ENCODE measurements around the gene SPRY2.

SPRY2 gene

GRCh38 chr13:80386592-80386991 is 45.7 kb upstream of the SPRY2 start:
- H3K79me1 ChIP-seq (replicated peaks; ENCODE audit: low read length, poor library complexity, severe bottlenecking) = no peaks in the 10 kb centered on the region
- no peak overlapping the region for H3K18ac ChIP-seq (ENCODE audit: low read depth in 1 of 2, low read length in 2 of 2)
- H3K4me3 ChIP-seq (ENCODE audit: insufficient read depth in 1 of 2, low read depth in 1 of 2, low read length in 2 of 2) = no peak overlapping the region
- H2BK5ac ChIP-seq (ENCODE audit: low read depth, low read length, poor library complexity, severe bottlenecking) = no peak overlapping the region
- no peak overlapping the region for H3K4ac ChIP-seq (ENCODE audit: low read depth in 1 of 2, low read length in 2 of 2)
- H4K8ac ChIP-seq (ENCODE audit: low read length) = no peak overlapping the region
- H2AK5ac ChIP-seq (ENCODE audit: low read length, severe bottlenecking) = no peak overlapping the region
- no peak overlapping the region for H2BK15ac ChIP-seq (ENCODE audit: low read depth, poor library complexity, severe bottlenecking)
- H3K23ac ChIP-seq (ENCODE audit: low read length in 2 of 2) = no peak overlapping the region
- no peaks in the 10 kb centered on the region for H3K4me1 ChIP-seq (ENCODE audit: control insufficient read depth, insufficient read depth, low read depth, low read length)
- H4K91ac ChIP-seq (ENCODE audit: low read length) = no peak overlapping the region
- no peak overlapping the region for H3K9ac ChIP-seq (ENCODE audit: low read length)
- H3K36me3 ChIP-seq (ENCODE audit: control insufficient read depth in 1 of 2, insufficient read depth in 2 of 2, low read depth in 1 of 2, low read length in 2 of 2) = no peaks in the 10 kb centered on the region
- H2AFZ ChIP-seq (ENCODE audit: low read depth, low read length) = no peak overlapping the region
- no peak overlapping the region for H3K14ac ChIP-seq (ENCODE audit: low read length in 2 of 2)
- peaks cover 7% of the 10 kb centered on the region for H3K9me3 ChIP-seq (ENCODE audit: control insufficient read depth, low read length)
- no peak for DNase-seq
- H3K27me3 ChIP-seq (ENCODE audit: control insufficient read depth in 1 of 2, insufficient read depth in 1 of 2, low read length in 2 of 2) = no peaks in the 10 kb centered on the region
- no peak overlapping the region for H2BK12ac ChIP-seq (ENCODE audit: low read length in 2 of 2)
- H2BK120ac ChIP-seq (ENCODE audit: low read depth, low read length) = no peak overlapping the region
- H3K27ac ChIP-seq (ENCODE audit: low read length, poor library complexity, severe bottlenecking) = no peak overlapping the region
- H3K4me2 ChIP-seq (ENCODE audit: low read length, poor library complexity, severe bottlenecking) = no peak overlapping the region

DNA sequence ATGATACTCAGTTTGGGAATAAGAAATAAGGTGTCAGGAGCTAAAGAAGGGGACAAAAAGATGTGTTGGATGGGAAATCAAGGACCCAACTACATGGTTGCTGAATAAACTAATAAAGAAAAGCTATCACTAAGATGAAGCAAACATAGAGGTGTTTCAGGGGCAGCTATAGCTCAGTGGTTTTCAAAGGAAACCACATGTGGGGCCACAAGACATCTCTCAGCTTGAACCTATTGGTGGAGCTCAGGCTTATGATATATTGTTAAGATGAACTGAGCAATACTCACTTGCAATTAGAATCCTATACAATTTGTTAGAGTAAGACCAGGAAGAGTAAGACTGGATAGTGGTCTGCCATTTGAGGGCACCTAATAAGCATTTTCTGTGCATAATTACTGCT is 45.1 kb upstream of the SPRY2 start:
- Histone ChIP-seq H3K27ac (ENCODE audit: low read length, poor library complexity, severe bottlenecking) (no peak overlapping the region), H3K4ac (ENCODE audit: low read depth in 1 of 2, low read length in 2 of 2) (no peak overlapping the region), H2AFZ (ENCODE audit: low read depth, low read length) (no peak overlapping the region), H4K91ac (ENCODE audit: low read length) (no peak overlapping the region), H2BK120ac (ENCODE audit: low read depth, low read length) (no peak overlapping the region), H2BK5ac (ENCODE audit: low read depth, low read length, poor library complexity, severe bottlenecking) (no peak overlapping the region), H3K23ac (ENCODE audit: low read length in 2 of 2) (no peak overlapping the region), H2BK15ac (ENCODE audit: low read depth, poor library complexity, severe bottlenecking) (no peak overlapping the region), H3K27me3 (ENCODE audit: control insufficient read depth in 1 of 2, insufficient read depth in 1 of 2, low read length in 2 of 2) (no peaks in the 10 kb centered on the region), H3K79me1 (replicated peaks; ENCODE audit: low read length, poor library complexity, severe bottlenecking) (no peaks in the 10 kb centered on the region), H3K9me3 (ENCODE audit: control insufficient read depth, low read length) (peaks cover 7% of the 10 kb centered on the region), H4K8ac (ENCODE audit: low read length) (no peak overlapping the region), H3K18ac (ENCODE audit: low read depth in 1 of 2, low read length in 2 of 2) (no peak overlapping the region), H3K4me1 (ENCODE audit: control insufficient read depth, insufficient read depth, low read depth, low read length) (no peaks in the 10 kb centered on the region), H2AK5ac (ENCODE audit: low read length, severe bottlenecking) (no peak overlapping the region), H3K36me3 (ENCODE audit: control insufficient read depth in 1 of 2, insufficient read depth in 2 of 2, low read depth in 1 of 2, low read length in 2 of 2) (no peaks in the 10 kb centered on the region), H3K9ac (ENCODE audit: low read length) (no peak overlapping the region), H3K14ac (ENCODE audit: low read length in 2 of 2) (no peak overlapping the region), H3K4me2 (ENCODE audit: low read length, poor library complexity, severe bottlenecking) (no peak overlapping the region), H2BK12ac (ENCODE audit: low read length in 2 of 2) (no peak overlapping the region), H3K4me3 (ENCODE audit: insufficient read depth in 1 of 2, low read depth in 1 of 2, low read length in 2 of 2) (no peak overlapping the region)
- no peak for DNase-seq

- no peak overlapping the region for H3K9ac ChIP-seq (ENCODE audit: low read length)
- H3K27ac ChIP-seq (ENCODE audit: low read length, poor library complexity, severe bottlenecking) = no peak overlapping the region
- H3K27me3 ChIP-seq (ENCODE audit: control insufficient read depth in 1 of 2, insufficient read depth in 1 of 2, low read length in 2 of 2) = no peaks in the 10 kb centered on the region
- H4K8ac ChIP-seq (ENCODE audit: low read length) = no peak overlapping the region
- H3K4me3 ChIP-seq (ENCODE audit: insufficient read depth in 1 of 2, low read depth in 1 of 2, low read length in 2 of 2) = no peak overlapping the region
- no peak overlapping the region for H3K18ac ChIP-seq (ENCODE audit: low read depth in 1 of 2, low read length in 2 of 2)
- H2BK15ac ChIP-seq (ENCODE audit: low read depth, poor library complexity, severe bottlenecking) = no peak overlapping the region
- H3K14ac ChIP-seq (ENCODE audit: low read length in 2 of 2) = no peak overlapping the region
- H3K4me1 ChIP-seq (ENCODE audit: control insufficient read depth, insufficient read depth, low read depth, low read length) = no peaks in the 10 kb centered on the region
- no peak overlapping the region for H2BK12ac ChIP-seq (ENCODE audit: low read length in 2 of 2)
- H3K36me3 ChIP-seq (ENCODE audit: control insufficient read depth in 1 of 2, insufficient read depth in 2 of 2, low read depth in 1 of 2, low read length in 2 of 2) = no peaks in the 10 kb centered on the region
- H2BK5ac ChIP-seq (ENCODE audit: low read depth, low read length, poor library complexity, severe bottlenecking) = no peak overlapping the region
- no peaks in the 10 kb centered on the region for H3K79me1 ChIP-seq (replicated peaks; ENCODE audit: low read length, poor library complexity, severe bottlenecking)
- no peak overlapping the region for H3K23ac ChIP-seq (ENCODE audit: low read length in 2 of 2)
- no peak overlapping the region for H2BK120ac ChIP-seq (ENCODE audit: low read depth, low read length)
- H2AFZ ChIP-seq (ENCODE audit: low read depth, low read length) = no peak overlapping the region
- H2AK5ac ChIP-seq (ENCODE audit: low read length, severe bottlenecking) = no peak overlapping the region
- H3K4me2 ChIP-seq (ENCODE audit: low read length, poor library complexity, severe bottlenecking) = no peak overlapping the region
- no peak overlapping the region for H4K91ac ChIP-seq (ENCODE audit: low read length)
- WGBS = 85% methylated on average over 2 of the region's 2 CpGs
- no peak overlapping the region for H3K4ac ChIP-seq (ENCODE audit: low read depth in 1 of 2, low read length in 2 of 2)
- no peak for DNase-seq
- H3K9me3 ChIP-seq (ENCODE audit: control insufficient read depth, low read length) = no peaks in the 10 kb centered on the region
Measured at GRCh38 chr13:80382576-80382975, 41.6 kb upstream of the SPRY2 start.

DNA sequence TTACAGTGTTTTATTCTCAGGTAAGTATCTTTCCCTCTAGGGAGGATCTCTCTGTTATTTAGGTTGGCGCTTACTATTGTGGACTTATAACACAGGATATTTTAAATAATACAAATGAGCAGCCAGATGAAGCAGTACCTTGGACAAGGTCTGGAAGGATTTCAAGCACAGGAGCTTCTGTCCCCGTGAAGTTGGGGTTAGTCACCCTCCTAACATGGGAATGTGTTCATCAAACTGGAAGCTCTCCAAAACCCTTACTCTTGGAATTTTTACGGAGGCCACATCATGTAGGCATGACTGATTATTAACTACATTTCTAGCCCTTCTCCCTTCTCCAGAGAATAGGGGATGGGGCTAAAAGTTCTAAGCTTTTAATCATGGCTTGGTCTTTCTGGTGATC is 38.3 kb upstream of the SPRY2 start:
- H3K27me3 ChIP-seq (ENCODE audit: control insufficient read depth in 1 of 2, insufficient read depth in 1 of 2, low read length in 2 of 2) = no peaks in the 10 kb centered on the region
- H3K4me1 ChIP-seq (ENCODE audit: control insufficient read depth, insufficient read depth, low read depth, low read length) = peaks cover 1% of the 10 kb centered on the region
- H2BK12ac ChIP-seq (ENCODE audit: low read length in 2 of 2) = no peak overlapping the region
- no peak overlapping the region for H2AFZ ChIP-seq (ENCODE audit: low read depth, low read length)
- H2BK120ac ChIP-seq (ENCODE audit: low read depth, low read length) = no peak overlapping the region
- H2BK5ac ChIP-seq (ENCODE audit: low read depth, low read length, poor library complexity, severe bottlenecking) = no peak overlapping the region
- no peak overlapping the region for H3K14ac ChIP-seq (ENCODE audit: low read length in 2 of 2)
- H3K27ac ChIP-seq (ENCODE audit: low read length, poor library complexity, severe bottlenecking) = no peak overlapping the region
- H2AK5ac ChIP-seq (ENCODE audit: low read length, severe bottlenecking) = no peak overlapping the region
- no peaks in the 10 kb centered on the region for H3K9me3 ChIP-seq (ENCODE audit: control insufficient read depth, low read length)
- no peak overlapping the region for H2BK15ac ChIP-seq (ENCODE audit: low read depth, poor library complexity, severe bottlenecking)
- no peak overlapping the region for H3K9ac ChIP-seq (ENCODE audit: low read length)
- 10% methylated on average over 1 of the region's 3 CpGs for WGBS
- no peak overlapping the region for H3K4me2 ChIP-seq (ENCODE audit: low read length, poor library complexity, severe bottlenecking)
- H3K4me3 ChIP-seq (ENCODE audit: insufficient read depth in 1 of 2, low read depth in 1 of 2, low read length in 2 of 2) = no peak overlapping the region
- peak; percentile 40 for DNase-seq
- H3K79me1 ChIP-seq (replicated peaks; ENCODE audit: low read length, poor library complexity, severe bottlenecking) = no peaks in the 10 kb centered on the region
- no peak overlapping the region for H3K23ac ChIP-seq (ENCODE audit: low read length in 2 of 2)
- no peak overlapping the region for H3K18ac ChIP-seq (ENCODE audit: low read depth in 1 of 2, low read length in 2 of 2)
- no peak overlapping the region for H3K4ac ChIP-seq (ENCODE audit: low read depth in 1 of 2, low read length in 2 of 2)
- H3K36me3 ChIP-seq (ENCODE audit: control insufficient read depth in 1 of 2, insufficient read depth in 2 of 2, low read depth in 1 of 2, low read length in 2 of 2) = no peaks in the 10 kb centered on the region
- no peak overlapping the region for H4K8ac ChIP-seq (ENCODE audit: low read length)
- no peak overlapping the region for H4K91ac ChIP-seq (ENCODE audit: low read length)

All from mesenchymal stem cell (in vitro differentiated cells and primary cell).